Colon (tissue), 2 donors: ENCODE results near the gene MIGA1.
"Not testable (repeated sequence)": the region's sequence is repeated elsewhere in the genome, so short reads cannot be mapped to it uniquely, and the experiment has no call there.

ENCODE experiments used
- FAIRE-seq: peaks from 2 replicates; lab custom pipeline; 2012; peaks lifted over from hg19 to GRCh38; lab: Jason Lieb, UNC
- donor health status: control.
- donor health status: control.

Gene MIGA1

DNA sequence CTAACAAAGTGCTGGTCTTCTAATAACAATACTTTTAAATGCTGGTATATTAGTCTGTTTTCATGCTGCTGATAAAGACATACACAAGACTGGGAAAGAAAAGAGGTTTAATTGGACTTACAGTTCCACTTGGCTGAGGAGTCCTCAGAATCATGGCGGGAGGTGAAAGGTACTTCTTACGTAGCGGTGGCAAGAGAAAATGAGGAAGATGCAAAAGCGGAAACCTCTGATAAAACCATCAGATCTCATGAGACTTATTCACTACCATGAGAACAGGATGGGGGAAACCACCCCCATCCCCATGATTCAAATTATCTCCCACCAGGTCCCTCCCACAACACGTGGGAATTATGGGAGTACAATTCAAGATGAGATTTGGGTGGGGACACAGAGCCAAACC, 139.5 kb downstream of the MIGA1 start:
- not testable (repeated sequence) for FAIRE-seq

- no peak for FAIRE-seq
Observed at GRCh38 chr1:77925518-77925917, 146.1 kb downstream of the MIGA1 start.

GRCh38 chr1:77925956-77926355, 146.5 kb downstream of the MIGA1 start:
- FAIRE-seq = peak; percentile 10

- peak; percentile 10 for FAIRE-seq
Observed at GRCh38 chr1:77926561-77927357, 147.3 kb downstream of the MIGA1 start.

DNA sequence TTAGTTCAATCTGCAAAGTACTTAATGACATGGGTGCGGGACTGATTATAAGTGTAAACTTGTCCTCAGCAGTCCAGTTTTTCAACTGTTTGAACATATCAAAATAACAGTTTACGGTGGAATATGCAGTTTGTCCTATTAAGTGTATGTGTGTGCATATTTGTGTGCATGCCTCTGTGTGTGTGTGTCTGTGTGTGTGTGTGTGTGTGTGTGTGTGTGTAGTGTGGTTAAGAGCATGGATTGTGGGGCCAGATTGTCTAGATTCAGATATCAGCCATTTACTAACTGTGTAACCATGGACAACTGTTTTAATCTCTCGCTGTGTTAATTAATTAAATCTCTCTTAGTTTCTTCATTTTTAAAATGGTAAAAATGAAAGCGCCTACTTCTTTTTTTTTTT, 148.0 kb downstream of the MIGA1 start:
- FAIRE-seq = no peak
